HAP-1 (cell line): Measurements from ENCODE around the gene USP25.

Experiments used
- DNase-seq, 2 experiments: peaks; one replicate each; pipeline ENCODE4 v3.0.0-alpha.2; 2016 to 2020; ENCODE audit warnings: low spot score in 2 of 2
- H3K27me3 ChIP-seq: fragments of 250-450 bp; sonication (Bioruptor Pico); 2 replicates; pipeline ENCODE4 v1.5.1; 2020; ENCODE audit warnings: low read depth, mild to moderate bottlenecking, moderate library complexity
- H3K36me3 ChIP-seq: fragments of 250-450 bp; sonication (Bioruptor Pico); replicated peaks from 2 replicates; pipeline ENCODE4 v1.5.1; 2020; ENCODE audit warnings: mild to moderate bottlenecking
- H3K4me1 ChIP-seq: fragments of 250-450 bp; sonication (Bioruptor Pico); 2 replicates; pipeline ENCODE4 v1.5.1; 2020; ENCODE audit warnings: mild to moderate bottlenecking
- H3K4me3 ChIP-seq: fragments of 250-450 bp; sonication (Bioruptor Pico); 2 replicates; pipeline ENCODE4 v1.5.1; 2020; ENCODE audit warnings: mild to moderate bottlenecking, moderate library complexity
- H3K9me3 ChIP-seq: fragments of 250-450 bp; sonication (Bioruptor Pico); 2 replicates; pipeline ENCODE4 v1.5.1; 2020; ENCODE audit warnings: mild to moderate bottlenecking, moderate library complexity
- in situ Hi-C: fragments of 300-500 bp; cut with MboI; formaldehyde crosslinking; loops from 3 replicates; pipeline ENCODE4 v1.14.3; 2020; ENCODE audit warnings: low sequenced_read_pairs, inconsistent platforms, mixed read lengths

The USP25 gene

GRCh38 chr21:15848634-15849560, 119.1 kb downstream of the USP25 start:
- in situ Hi-C loops: no loop called here
- H3K4me3 ChIP-seq: no peak overlapping the region
- no peaks in the 10 kb centered on the region for H3K9me3 ChIP-seq
- peaks cover 7% of the 10 kb centered on the region for H3K36me3 ChIP-seq
- H3K4me1 ChIP-seq: no peaks in the 10 kb centered on the region
- no peak for DNase-seq
- H3K27me3 ChIP-seq: no peaks in the 10 kb centered on the region

- DNase-seq: no peak
- H3K4me3 ChIP-seq: no peak overlapping the region
- no peaks in the 10 kb centered on the region for H3K4me1 ChIP-seq
- in situ Hi-C loops: no loop called here
- no peaks in the 10 kb centered on the region for H3K9me3 ChIP-seq
- peaks cover 4% of the 10 kb centered on the region for H3K36me3 ChIP-seq
- H3K27me3 ChIP-seq: no peaks in the 10 kb centered on the region
Observed at GRCh38 chr21:15849927-15850326, 120.1 kb downstream of the USP25 start.

GRCh38 chr21:15850645-15851044, 120.9 kb downstream of the USP25 start:
- no peaks in the 10 kb centered on the region for H3K27me3 ChIP-seq
- peaks cover 2% of the 10 kb centered on the region; the same call in 1 of the 2 replicates for H3K36me3 ChIP-seq
- H3K4me1 ChIP-seq: no peaks in the 10 kb centered on the region
- no peaks in the 10 kb centered on the region for H3K9me3 ChIP-seq
- no peak overlapping the region for H3K4me3 ChIP-seq
- DNase-seq: no peak
- in situ Hi-C loops: no loop called here

- H3K4me1 ChIP-seq: no peaks in the 10 kb centered on the region
- no peaks in the 10 kb centered on the region for H3K27me3 ChIP-seq
- H3K9me3 ChIP-seq: no peaks in the 10 kb centered on the region
- peaks cover 2% of the 10 kb centered on the region; the same call in 1 of the 2 replicates for H3K36me3 ChIP-seq
- H3K4me3 ChIP-seq: no peak overlapping the region
- no peak for DNase-seq
- in situ Hi-C loops: no loop called here
Observed at GRCh38 chr21:15852146-15852545, 122.4 kb downstream of the USP25 start.

- peaks cover 2% of the 10 kb centered on the region; the same call in 1 of the 2 replicates for H3K36me3 ChIP-seq
- in situ Hi-C loops: no loop called here
- no peaks in the 10 kb centered on the region for H3K27me3 ChIP-seq
- no peaks in the 10 kb centered on the region for H3K9me3 ChIP-seq
- H3K4me1 ChIP-seq: no peaks in the 10 kb centered on the region
- DNase-seq: no peak
- no peak overlapping the region for H3K4me3 ChIP-seq
Observed at GRCh38 chr21:15853126-15853525, 123.3 kb downstream of the USP25 start.

DNA sequence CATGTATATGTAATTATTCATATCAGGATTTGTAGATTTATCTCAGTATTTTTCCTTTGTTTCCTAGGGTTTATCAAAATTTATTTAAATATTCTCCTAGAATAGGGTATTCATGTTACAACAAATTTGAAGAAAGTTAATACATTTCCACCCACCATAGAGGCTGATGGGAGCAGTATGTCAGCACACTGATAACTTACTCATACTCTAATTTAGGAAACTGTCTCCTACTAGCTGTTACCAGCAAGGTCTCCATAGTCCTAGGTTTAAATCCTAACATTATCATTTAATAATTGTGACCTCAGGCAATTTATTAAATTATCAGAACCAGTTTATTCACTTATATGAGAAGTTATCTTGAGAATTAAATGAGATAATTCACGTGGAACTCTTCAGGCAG, 127.0 kb downstream of the USP25 start:
- Histone ChIP-seq H3K9me3 (no peaks in the 10 kb centered on the region), H3K4me1 (no peaks in the 10 kb centered on the region), H3K27me3 (no peaks in the 10 kb centered on the region), H3K36me3 (0 out of 2 replicates have a peak, but pooled peaks cover under 1% of the 10 kb centered on the region), H3K4me3 (no peak overlapping the region)
- no peak for DNase-seq
- in situ Hi-C loops: no loop called here

DNA sequence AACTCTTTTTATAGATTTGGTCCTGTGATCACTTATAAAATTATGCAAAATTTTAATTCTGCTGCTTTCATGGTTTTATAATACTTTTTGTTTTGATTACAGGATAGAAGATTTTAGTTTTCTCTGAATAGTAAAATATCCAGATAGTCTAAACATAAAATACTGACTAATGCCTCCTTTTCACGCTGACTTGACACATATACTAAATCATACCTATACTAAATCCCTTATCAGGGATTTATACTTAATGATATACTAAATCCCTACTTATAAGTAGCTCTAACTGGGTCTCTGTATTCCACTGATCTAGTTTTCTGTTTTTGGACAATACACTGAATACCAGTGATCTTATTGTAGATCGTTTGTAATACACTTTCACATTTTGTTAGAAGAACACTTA, 128.0 kb downstream of the USP25 start:
- Histone ChIP-seq H3K4me3 (no peak overlapping the region), H3K9me3 (no peaks in the 10 kb centered on the region), H3K36me3 (no peaks in the 10 kb centered on the region), H3K27me3 (no peaks in the 10 kb centered on the region), H3K4me1 (no peaks in the 10 kb centered on the region)
- in situ Hi-C loops: no loop called here
- DNase-seq: no peak

GRCh38 chr21:15860541-15860940, 130.8 kb downstream of the USP25 start:
- no peaks in the 10 kb centered on the region for H3K27me3 ChIP-seq
- H3K4me3 ChIP-seq: no peak overlapping the region
- DNase-seq: no peak
- peaks cover 3% of the 10 kb centered on the region; the same call in 1 of the 2 replicates for H3K36me3 ChIP-seq
- no peaks in the 10 kb centered on the region for H3K4me1 ChIP-seq
- in situ Hi-C loops: no loop called here
- no peaks in the 10 kb centered on the region for H3K9me3 ChIP-seq

DNA sequence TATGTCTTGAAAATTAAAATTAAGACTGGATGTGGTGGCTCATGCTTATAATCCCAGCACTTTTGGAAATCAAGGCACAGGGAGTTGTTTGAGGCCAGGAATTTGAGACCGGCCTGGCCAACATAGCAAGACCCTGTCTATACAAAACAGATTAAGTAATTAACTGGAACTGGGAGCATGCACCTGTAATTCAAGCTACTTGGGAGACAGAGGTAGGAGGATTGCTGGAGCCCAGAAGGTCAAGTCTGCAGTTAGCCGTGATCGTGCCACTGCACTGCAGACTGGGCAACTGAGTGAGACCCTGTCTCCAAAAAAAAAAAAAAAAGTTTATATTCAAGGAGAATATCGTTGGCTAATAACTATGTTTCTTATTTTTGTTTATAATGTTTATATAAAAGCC, 139.2 kb downstream of the USP25 start:
- Histone ChIP-seq H3K4me1 (no peaks in the 10 kb centered on the region), H3K36me3 (peaks cover 12% of the 10 kb centered on the region), H3K4me3 (no peak overlapping the region), H3K27me3 (no peaks in the 10 kb centered on the region), H3K9me3 (no peaks in the 10 kb centered on the region)
- in situ Hi-C loops: no loop called here
- no peak for DNase-seq

DNA sequence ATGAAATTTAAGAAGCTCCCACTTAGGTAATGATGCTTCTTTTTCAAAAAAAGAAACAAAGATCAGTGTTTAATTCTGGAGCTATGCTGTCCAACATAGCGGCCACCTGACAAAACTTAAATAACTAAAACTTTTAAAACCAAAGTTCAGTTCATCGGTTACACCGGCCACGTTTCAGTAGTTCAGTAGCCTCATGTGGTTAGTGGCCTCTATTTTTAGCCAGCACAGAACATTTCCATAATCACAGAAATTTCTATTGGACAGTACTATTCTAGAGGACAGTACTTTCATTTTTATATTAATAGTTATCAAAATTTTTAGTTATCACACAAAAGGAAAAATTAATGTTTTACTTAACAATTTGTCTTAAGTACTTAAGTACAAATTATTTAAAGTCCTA, 141.0 kb downstream of the USP25 start:
- no peaks in the 10 kb centered on the region for H3K27me3 ChIP-seq
- H3K4me3 ChIP-seq: no peak overlapping the region
- peaks cover 21% of the 10 kb centered on the region for H3K36me3 ChIP-seq
- in situ Hi-C loops: no loop called here
- no peak for DNase-seq
- no peaks in the 10 kb centered on the region for H3K4me1 ChIP-seq
- H3K9me3 ChIP-seq: no peaks in the 10 kb centered on the region

DNA sequence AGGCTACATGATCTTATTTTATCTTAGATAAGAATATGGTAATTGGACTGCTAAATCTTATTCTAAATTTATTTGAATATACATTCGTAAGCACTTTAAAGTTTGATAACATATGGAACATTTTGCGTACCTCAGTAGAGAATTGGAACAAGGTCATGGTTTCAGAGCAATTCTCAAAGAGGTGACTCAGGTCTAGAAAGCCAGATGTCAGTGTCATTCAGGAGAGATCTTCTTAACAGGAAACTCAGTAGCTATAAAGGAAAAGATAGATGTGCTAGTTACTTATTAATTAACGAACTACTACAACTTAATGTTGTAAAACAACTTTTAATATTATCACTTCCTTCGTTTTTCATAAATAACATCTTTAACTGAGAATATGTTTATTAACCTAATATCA, 142.5 kb downstream of the USP25 start:
- in situ Hi-C loops: no loop called here
- no peaks in the 10 kb centered on the region for H3K4me1 ChIP-seq
- H3K27me3 ChIP-seq: no peaks in the 10 kb centered on the region
- peaks cover 17% of the 10 kb centered on the region for H3K36me3 ChIP-seq
- no peak for DNase-seq
- H3K4me3 ChIP-seq: no peak overlapping the region
- H3K9me3 ChIP-seq: no peaks in the 10 kb centered on the region

GRCh38 chr21:15874615-15875014, 144.8 kb downstream of the USP25 start:
- Histone ChIP-seq H3K36me3 (peaks cover 21% of the 10 kb centered on the region), H3K9me3 (no peaks in the 10 kb centered on the region; the same call in 1 of the 2 replicates), H3K4me3 (no peak overlapping the region), H3K4me1 (no peaks in the 10 kb centered on the region), H3K27me3 (no peaks in the 10 kb centered on the region)
- no peak for DNase-seq
- in situ Hi-C loops: no loop called here

DNA sequence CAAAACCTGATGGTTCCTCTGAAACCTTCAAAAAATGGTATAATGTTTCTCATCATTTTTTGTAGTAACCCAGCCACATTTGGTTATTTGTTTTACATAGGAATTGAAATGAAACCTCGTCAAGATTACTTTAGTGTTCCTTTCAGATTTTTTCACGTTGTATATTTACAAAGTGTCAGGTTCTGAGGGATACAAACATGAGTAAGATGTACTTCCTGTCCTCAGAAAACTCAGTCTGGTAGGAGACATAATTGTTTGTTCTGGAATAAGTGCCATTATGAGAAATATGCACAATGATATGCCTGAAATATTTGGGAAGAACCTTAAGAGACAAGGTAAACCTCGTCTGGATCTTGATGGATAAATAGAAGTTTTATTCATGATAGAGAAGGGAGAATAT, 145.5 kb downstream of the USP25 start:
- in situ Hi-C loops: no loop called here
- no peaks in the 10 kb centered on the region for H3K4me1 ChIP-seq
- no peak overlapping the region for H3K4me3 ChIP-seq
- no peaks in the 10 kb centered on the region for H3K27me3 ChIP-seq
- no peaks in the 10 kb centered on the region; the same call in 1 of the 2 replicates for H3K9me3 ChIP-seq
- no peak for DNase-seq
- peaks cover 25% of the 10 kb centered on the region for H3K36me3 ChIP-seq

- in situ Hi-C loops: no loop called here
- H3K27me3 ChIP-seq: no peaks in the 10 kb centered on the region
Observed at GRCh38 chr21:15893902-15894301, 164.1 kb downstream of the USP25 start.

More at GRCh38 chr21:15893902-15894301, 164.1 kb downstream of the USP25 start:
- H3K4me1 ChIP-seq: peaks cover 7% of the 10 kb centered on the region
- no peak overlapping the region for H3K4me3 ChIP-seq
- no peaks in the 10 kb centered on the region for H3K36me3 ChIP-seq
- DNase-seq: no peak
- H3K9me3 ChIP-seq: no peaks in the 10 kb centered on the region
